ENCODE results near the gene GRM4.

The GRM4 gene

DNA sequence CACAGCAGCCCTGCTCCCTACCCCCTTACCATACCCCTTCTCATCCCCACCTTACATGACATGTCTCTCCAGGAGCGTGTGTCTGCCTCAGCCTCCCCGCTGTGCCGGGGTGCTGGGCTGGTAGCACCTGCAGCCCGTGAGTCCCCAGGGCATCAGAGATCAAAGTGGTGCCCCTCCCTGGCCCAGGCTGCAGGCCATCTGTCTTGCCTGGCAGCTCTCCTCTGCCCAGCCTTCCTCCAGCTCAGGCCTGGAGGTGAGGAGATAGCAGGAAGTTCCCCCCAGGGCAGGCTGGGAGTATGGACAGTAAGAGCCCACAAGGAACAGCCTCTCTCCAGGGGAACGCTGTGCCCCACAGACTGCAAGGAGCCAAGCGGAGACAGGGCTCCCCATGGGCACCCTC lies 35.3 kb downstream of the GRM4 start:
- Histone ChIP-seq H3K4me3 (ENCODE audit: low read depth in 1 of 5, low read length in 5 of 5) (no peak overlapping the region), H3K27ac (ENCODE audit: low read depth, low read length) (no peak overlapping the region), H3K9ac (ENCODE audit: low read length in 5 of 5) (no peak overlapping the region), H3K9me3 (ENCODE audit: control insufficient read depth in 5 of 5, low read length in 5 of 5) (no peaks in the 10 kb centered on the region), H3K27me3 (ENCODE audit: control insufficient read depth in 5 of 5, insufficient read depth in 4 of 5, low read length in 5 of 5) (peaks cover 7 to 61% (median 30%) of the 10 kb centered on the region in 5 donors), H3K4me1 (ENCODE audit: control insufficient read depth in 5 of 5, insufficient read depth in 5 of 5, low read length in 5 of 5) (no peaks in the 10 kb centered on the region), H3K36me3 (ENCODE audit: control insufficient read depth in 5 of 5, insufficient read depth in 5 of 5, low read length in 5 of 5) (no peaks in the 10 kb centered on the region)

DNA sequence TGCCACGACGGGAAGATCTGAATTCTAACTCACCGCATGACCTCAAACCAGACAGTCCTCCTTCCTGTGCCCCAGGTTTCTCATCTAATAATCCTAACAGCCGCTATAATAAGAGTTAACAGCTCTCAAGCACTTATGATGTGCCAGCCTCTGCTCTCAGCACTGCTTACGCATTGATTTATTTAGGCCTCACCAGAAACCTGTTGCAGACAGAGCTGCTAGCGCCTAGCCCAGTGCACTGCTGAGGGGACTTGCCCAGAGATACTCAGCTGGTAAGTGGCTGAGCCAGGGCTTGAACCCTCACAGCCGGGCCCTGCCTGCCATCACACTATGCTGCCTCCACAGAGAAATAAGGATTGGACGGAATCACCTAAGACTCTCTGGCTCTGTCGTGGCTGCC lies 37.7 kb downstream of the GRM4 start:
- H3K9ac ChIP-seq (ENCODE audit: low read length in 5 of 5): no peak overlapping the region
- peaks cover 4 to 54% (median 31%) of the 10 kb centered on the region in 5 donors for H3K27me3 ChIP-seq (ENCODE audit: control insufficient read depth in 5 of 5, insufficient read depth in 4 of 5, low read length in 5 of 5)
- no peak overlapping the region for H3K4me3 ChIP-seq (ENCODE audit: low read depth in 1 of 5, low read length in 5 of 5)
- no peaks in the 10 kb centered on the region for H3K4me1 ChIP-seq (ENCODE audit: control insufficient read depth in 5 of 5, insufficient read depth in 5 of 5, low read length in 5 of 5)
- no peaks in the 10 kb centered on the region for H3K9me3 ChIP-seq (ENCODE audit: control insufficient read depth in 5 of 5, low read length in 5 of 5)
- no peaks in the 10 kb centered on the region for H3K36me3 ChIP-seq (ENCODE audit: control insufficient read depth in 5 of 5, insufficient read depth in 5 of 5, low read length in 5 of 5)
- no peak overlapping the region for H3K27ac ChIP-seq (ENCODE audit: low read depth, low read length)

DNA sequence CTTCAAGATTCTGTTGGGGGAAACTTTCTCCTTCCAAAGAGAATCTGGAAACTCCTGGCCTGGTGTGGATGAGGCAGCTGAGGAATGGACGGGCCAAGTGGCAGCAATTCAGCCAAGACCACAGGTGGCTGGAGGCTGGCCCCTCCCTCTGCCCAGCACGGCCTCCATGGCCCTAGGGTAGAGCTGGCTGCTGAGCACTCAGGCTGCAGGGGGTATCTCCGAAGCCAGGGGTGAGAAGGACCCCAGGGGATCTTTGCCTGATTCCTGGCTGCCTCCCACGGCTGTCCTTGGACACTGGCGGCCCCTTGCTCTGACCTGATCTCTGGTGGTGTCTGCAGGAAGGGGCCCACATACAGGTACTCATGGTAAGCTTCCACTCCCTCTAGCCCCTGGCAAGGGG lies 39.0 kb downstream of the GRM4 start:
- H3K4me3 ChIP-seq (ENCODE audit: low read depth in 1 of 5, low read length in 5 of 5): no peak overlapping the region
- H3K27ac ChIP-seq (ENCODE audit: low read depth, low read length): no peak overlapping the region
- H3K9ac ChIP-seq (ENCODE audit: low read length in 5 of 5): no peak overlapping the region
- H3K27me3 ChIP-seq (ENCODE audit: control insufficient read depth in 5 of 5, insufficient read depth in 4 of 5, low read length in 5 of 5): peaks cover 4 to 48% (median 30%) of the 10 kb centered on the region in 5 donors
- no peaks in the 10 kb centered on the region for H3K36me3 ChIP-seq (ENCODE audit: control insufficient read depth in 5 of 5, insufficient read depth in 5 of 5, low read length in 5 of 5)
- H3K4me1 ChIP-seq (ENCODE audit: control insufficient read depth in 5 of 5, insufficient read depth in 5 of 5, low read length in 5 of 5): no peaks in the 10 kb centered on the region
- no peaks in the 10 kb centered on the region for H3K9me3 ChIP-seq (ENCODE audit: control insufficient read depth in 5 of 5, low read length in 5 of 5)

DNA sequence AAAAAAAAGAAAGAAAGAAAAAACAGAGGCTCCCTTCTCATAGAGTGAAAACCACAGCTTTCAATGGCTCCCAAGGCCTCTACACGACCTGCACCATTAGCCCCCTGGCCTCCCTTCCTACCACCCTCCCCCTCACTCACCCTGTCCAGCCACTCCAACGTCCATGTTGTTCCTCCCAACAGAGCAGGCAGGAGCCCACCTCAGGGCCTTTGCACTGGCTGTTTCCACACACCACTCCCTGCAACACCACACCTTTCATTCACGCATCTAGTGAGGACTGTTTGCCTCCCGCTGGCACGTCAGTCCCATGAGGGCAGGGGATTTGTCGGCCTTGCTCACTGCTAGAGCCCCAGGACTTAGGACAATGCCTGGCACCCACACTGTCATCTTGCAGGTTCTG lies 39.5 kb downstream of the GRM4 start:
- Histone ChIP-seq H3K9me3 (ENCODE audit: control insufficient read depth in 5 of 5, low read length in 5 of 5) (no peaks in the 10 kb centered on the region), H3K4me3 (ENCODE audit: low read depth in 1 of 5, low read length in 5 of 5) (no peak overlapping the region), H3K27ac (ENCODE audit: low read depth, low read length) (no peak overlapping the region), H3K36me3 (ENCODE audit: control insufficient read depth in 5 of 5, insufficient read depth in 5 of 5, low read length in 5 of 5) (no peaks in the 10 kb centered on the region), H3K27me3 (ENCODE audit: control insufficient read depth in 5 of 5, insufficient read depth in 4 of 5, low read length in 5 of 5) (peaks cover 4 to 44% (median 27%) of the 10 kb centered on the region in 5 donors), H3K9ac (ENCODE audit: low read length in 5 of 5) (no peak overlapping the region), H3K4me1 (ENCODE audit: control insufficient read depth in 5 of 5, insufficient read depth in 5 of 5, low read length in 5 of 5) (no peaks in the 10 kb centered on the region)

DNA sequence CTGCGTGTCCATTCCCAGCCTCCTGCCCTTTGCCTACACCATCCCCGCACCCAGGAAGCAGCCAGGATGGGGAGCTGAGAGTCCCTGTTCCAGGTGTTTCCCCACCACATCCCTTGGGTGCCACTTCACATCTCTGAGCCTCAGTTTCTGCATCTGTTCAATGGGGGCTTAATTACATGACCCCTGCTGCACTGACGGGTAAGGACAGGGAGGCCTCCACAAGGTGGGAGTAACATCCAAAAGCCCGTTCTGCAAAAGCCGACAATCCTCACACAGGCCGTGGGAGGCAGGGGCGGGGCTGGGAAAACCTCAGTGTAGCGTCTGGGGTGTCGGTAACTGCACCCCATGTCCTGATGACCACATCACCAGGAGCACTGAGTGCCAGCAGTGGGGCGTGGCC lies 41.3 kb downstream of the GRM4 start:
- Histone ChIP-seq H3K27me3 (ENCODE audit: control insufficient read depth in 5 of 5, insufficient read depth in 4 of 5, low read length in 5 of 5) (peaks cover 4 to 39% (median 23%) of the 10 kb centered on the region in 5 donors), H3K4me3 (ENCODE audit: low read depth in 1 of 5, low read length in 5 of 5) (no peak overlapping the region), H3K9ac (ENCODE audit: low read length in 5 of 5) (no peak overlapping the region), H3K27ac (ENCODE audit: low read depth, low read length) (no peak overlapping the region), H3K9me3 (ENCODE audit: control insufficient read depth in 5 of 5, low read length in 5 of 5) (no peaks in the 10 kb centered on the region), H3K36me3 (ENCODE audit: control insufficient read depth in 5 of 5, insufficient read depth in 5 of 5, low read length in 5 of 5) (no peaks in the 10 kb centered on the region), H3K4me1 (ENCODE audit: control insufficient read depth in 5 of 5, insufficient read depth in 5 of 5, low read length in 5 of 5) (no peaks in the 10 kb centered on the region)

DNA sequence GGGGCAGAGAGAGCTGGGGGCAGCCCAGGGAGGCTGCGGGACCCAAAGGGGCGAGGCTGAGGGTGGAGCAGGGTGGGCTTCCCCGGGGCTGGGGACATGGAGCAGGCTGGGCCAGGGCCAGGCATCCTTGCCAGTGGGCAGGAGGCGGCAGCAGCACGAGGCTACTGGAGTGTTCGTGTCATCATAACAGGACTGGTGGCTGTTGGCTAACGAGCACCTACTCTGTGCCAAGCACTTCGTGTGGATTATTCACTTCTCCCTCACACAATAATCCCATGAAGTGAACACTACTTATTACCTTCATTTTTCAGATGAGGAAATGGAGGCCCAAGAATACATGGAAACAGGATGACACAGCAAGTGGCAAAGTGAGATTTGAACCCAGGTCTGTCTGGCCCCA lies 41.7 kb downstream of the GRM4 start:
- H3K27ac ChIP-seq (ENCODE audit: low read depth, low read length): no peak overlapping the region
- peaks cover 4 to 35% (median 26%) of the 10 kb centered on the region in 5 donors for H3K27me3 ChIP-seq (ENCODE audit: control insufficient read depth in 5 of 5, insufficient read depth in 4 of 5, low read length in 5 of 5)
- no peak overlapping the region for H3K9ac ChIP-seq (ENCODE audit: low read length in 5 of 5)
- H3K9me3 ChIP-seq (ENCODE audit: control insufficient read depth in 5 of 5, low read length in 5 of 5): no peaks in the 10 kb centered on the region
- H3K4me3 ChIP-seq (ENCODE audit: low read depth in 1 of 5, low read length in 5 of 5): no peak overlapping the region
- H3K36me3 ChIP-seq (ENCODE audit: control insufficient read depth in 5 of 5, insufficient read depth in 5 of 5, low read length in 5 of 5): no peaks in the 10 kb centered on the region
- H3K4me1 ChIP-seq (ENCODE audit: control insufficient read depth in 5 of 5, insufficient read depth in 5 of 5, low read length in 5 of 5): no peaks in the 10 kb centered on the region

DNA sequence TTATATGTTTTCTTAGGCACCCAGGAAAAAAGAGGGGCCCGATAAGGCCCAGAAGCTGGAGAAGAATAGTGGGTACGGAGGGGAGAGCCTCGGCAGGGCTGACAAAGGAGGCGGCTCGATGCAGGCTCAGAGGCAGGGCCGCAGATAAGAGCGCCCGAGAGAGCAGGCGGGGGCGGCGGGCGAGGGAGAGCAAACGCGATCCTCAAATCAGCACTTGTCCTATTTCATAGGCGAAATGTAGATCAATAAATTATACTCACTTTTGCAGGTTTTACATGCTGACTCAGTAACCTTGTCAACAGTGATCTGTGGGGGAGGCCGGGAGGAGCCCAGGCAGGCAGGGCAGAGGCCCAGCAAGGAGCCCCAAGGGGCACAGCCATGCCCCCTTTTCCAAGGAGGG lies 42.6 kb downstream of the GRM4 start:
- Histone ChIP-seq H3K4me1 (ENCODE audit: control insufficient read depth in 5 of 5, insufficient read depth in 5 of 5, low read length in 5 of 5) (no peaks in the 10 kb centered on the region), H3K27me3 (ENCODE audit: control insufficient read depth in 5 of 5, insufficient read depth in 4 of 5, low read length in 5 of 5) (peaks cover 4 to 30% (median 25%) of the 10 kb centered on the region in 5 donors), H3K4me3 (ENCODE audit: low read depth in 1 of 5, low read length in 5 of 5) (no peak overlapping the region), H3K9ac (ENCODE audit: low read length in 5 of 5) (no peak overlapping the region), H3K9me3 (ENCODE audit: control insufficient read depth in 5 of 5, low read length in 5 of 5) (no peaks in the 10 kb centered on the region), H3K27ac (ENCODE audit: low read depth, low read length) (no peak overlapping the region), H3K36me3 (ENCODE audit: control insufficient read depth in 5 of 5, insufficient read depth in 5 of 5, low read length in 5 of 5) (no peaks in the 10 kb centered on the region)

DNA sequence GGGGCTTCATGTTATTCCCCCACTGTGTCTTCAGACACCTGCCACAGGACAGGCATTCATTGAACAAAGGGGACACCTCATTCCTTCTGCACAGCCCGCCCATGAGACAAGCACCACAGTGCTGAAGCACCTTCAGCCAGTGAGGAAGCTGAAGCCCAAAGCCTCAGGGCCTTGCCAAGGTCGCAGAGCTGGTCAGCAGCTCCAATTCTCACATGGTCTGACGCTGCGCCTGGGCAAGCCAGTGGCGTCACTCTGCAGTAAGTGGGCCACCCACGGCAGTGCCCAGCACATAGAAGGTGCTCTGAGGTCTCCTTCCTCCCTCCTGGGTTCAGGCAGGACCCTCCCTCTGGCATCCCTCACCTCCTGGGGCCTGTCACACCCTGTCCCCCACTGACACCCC lies 43.2 kb downstream of the GRM4 start:
- H3K27ac ChIP-seq (ENCODE audit: low read depth, low read length): no peak overlapping the region
- H3K9ac ChIP-seq (ENCODE audit: low read length in 5 of 5): no peak overlapping the region
- H3K36me3 ChIP-seq (ENCODE audit: control insufficient read depth in 5 of 5, insufficient read depth in 5 of 5, low read length in 5 of 5): no peaks in the 10 kb centered on the region
- H3K27me3 ChIP-seq (ENCODE audit: control insufficient read depth in 5 of 5, insufficient read depth in 4 of 5, low read length in 5 of 5): peaks cover 4 to 31% (median 25%) of the 10 kb centered on the region in 5 donors
- H3K4me1 ChIP-seq (ENCODE audit: control insufficient read depth in 5 of 5, insufficient read depth in 5 of 5, low read length in 5 of 5): no peaks in the 10 kb centered on the region
- no peak overlapping the region for H3K4me3 ChIP-seq (ENCODE audit: low read depth in 1 of 5, low read length in 5 of 5)
- H3K9me3 ChIP-seq (ENCODE audit: control insufficient read depth in 5 of 5, low read length in 5 of 5): no peaks in the 10 kb centered on the region

DNA sequence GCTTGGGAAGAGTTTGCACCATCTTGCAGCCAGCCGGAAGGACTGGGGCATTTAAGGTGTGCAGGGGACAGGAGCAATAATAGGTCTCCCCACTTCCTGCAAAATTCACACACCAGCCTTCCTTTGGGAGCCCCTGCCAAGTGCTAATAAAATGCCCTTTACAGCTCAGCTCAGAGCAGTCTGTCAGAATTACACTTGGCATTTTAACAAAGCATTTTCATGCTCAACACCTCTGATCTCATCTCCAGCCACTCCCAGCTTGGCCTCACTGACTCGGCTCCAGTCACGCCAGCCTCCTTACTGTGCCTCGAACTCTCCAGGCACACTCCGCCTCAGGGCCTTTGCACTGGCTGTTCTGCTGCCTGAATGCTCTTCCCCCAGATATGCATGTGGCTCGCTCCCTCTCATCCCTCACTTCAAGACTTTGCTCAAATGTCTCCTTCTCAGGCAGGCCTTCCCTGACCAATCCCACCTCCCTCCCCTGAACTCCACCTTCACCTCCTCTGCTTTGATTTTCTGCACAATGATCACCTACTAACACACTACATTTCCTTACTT lies 43.7 kb downstream of the GRM4 start:
- H3K36me3 ChIP-seq (ENCODE audit: control insufficient read depth in 5 of 5, insufficient read depth in 5 of 5, low read length in 5 of 5): no peaks in the 10 kb centered on the region
- no peaks in the 10 kb centered on the region for H3K4me1 ChIP-seq (ENCODE audit: control insufficient read depth in 5 of 5, insufficient read depth in 5 of 5, low read length in 5 of 5)
- H3K9ac ChIP-seq (ENCODE audit: low read length in 5 of 5): no peak overlapping the region
- H3K9me3 ChIP-seq (ENCODE audit: control insufficient read depth in 5 of 5, low read length in 5 of 5): no peaks in the 10 kb centered on the region
- no peak overlapping the region for H3K27ac ChIP-seq (ENCODE audit: low read depth, low read length)
- H3K27me3 ChIP-seq (ENCODE audit: control insufficient read depth in 5 of 5, insufficient read depth in 4 of 5, low read length in 5 of 5): peaks cover 4 to 28% (median 24%) of the 10 kb centered on the region in 5 donors
- no peak overlapping the region for H3K4me3 ChIP-seq (ENCODE audit: low read depth in 1 of 5, low read length in 5 of 5)

DNA sequence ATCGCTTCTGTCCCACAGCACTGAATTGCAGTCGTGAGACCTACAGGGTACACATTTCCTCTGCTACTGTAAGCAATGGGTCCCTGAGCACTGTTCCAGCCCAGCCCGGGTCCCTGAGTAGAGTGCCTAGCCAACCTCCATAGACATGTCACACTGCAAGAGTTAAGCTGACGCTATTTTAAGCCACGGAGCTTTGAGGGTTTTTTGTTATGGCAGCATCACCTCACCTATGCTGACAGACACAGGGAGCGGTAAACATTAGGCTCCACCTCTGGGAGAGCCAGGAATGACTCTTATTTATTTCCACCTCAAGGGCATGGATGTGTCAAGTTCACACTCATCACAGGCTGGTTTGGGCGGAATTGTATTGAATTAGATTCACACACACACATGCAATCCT lies 45.1 kb downstream of the GRM4 start:
- H3K36me3 ChIP-seq (ENCODE audit: control insufficient read depth in 5 of 5, insufficient read depth in 5 of 5, low read length in 5 of 5): no peaks in the 10 kb centered on the region
- H3K9ac ChIP-seq (ENCODE audit: low read length in 5 of 5): no peak overlapping the region
- no peaks in the 10 kb centered on the region for H3K4me1 ChIP-seq (ENCODE audit: control insufficient read depth in 5 of 5, insufficient read depth in 5 of 5, low read length in 5 of 5)
- H3K9me3 ChIP-seq (ENCODE audit: control insufficient read depth in 5 of 5, low read length in 5 of 5): no peaks in the 10 kb centered on the region
- no peak overlapping the region for H3K27ac ChIP-seq (ENCODE audit: low read depth, low read length)
- no peak overlapping the region for H3K4me3 ChIP-seq (ENCODE audit: low read depth in 1 of 5, low read length in 5 of 5)
- peaks cover 4 to 39% (median 28%) of the 10 kb centered on the region in 5 donors for H3K27me3 ChIP-seq (ENCODE audit: control insufficient read depth in 5 of 5, insufficient read depth in 4 of 5, low read length in 5 of 5)

DNA sequence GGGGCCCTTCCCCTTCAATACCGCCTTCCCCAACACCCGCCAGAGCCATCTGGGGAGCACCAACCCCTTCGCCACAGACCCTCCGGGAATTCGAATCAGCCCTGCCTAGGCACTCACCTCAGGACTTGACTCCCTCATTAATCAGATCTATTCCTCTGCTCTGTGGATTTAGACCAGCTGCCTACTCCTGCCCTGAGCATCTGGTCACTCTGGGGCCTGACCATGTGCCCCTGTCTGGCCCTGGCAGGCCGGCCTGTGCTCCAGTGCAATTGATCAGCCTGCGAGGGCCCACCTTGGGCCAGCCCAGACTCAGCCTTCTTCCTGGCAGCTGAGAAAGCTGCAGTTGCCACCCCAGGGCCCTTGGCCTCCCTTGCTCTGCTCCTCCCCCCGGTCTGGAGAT lies 46.0 kb downstream of the GRM4 start:
- H3K36me3 ChIP-seq (ENCODE audit: control insufficient read depth in 5 of 5, insufficient read depth in 5 of 5, low read length in 5 of 5): no peaks in the 10 kb centered on the region
- H3K9ac ChIP-seq (ENCODE audit: low read length in 5 of 5): no peak overlapping the region
- H3K27ac ChIP-seq (ENCODE audit: low read depth, low read length): no peak overlapping the region
- no peaks in the 10 kb centered on the region for H3K9me3 ChIP-seq (ENCODE audit: control insufficient read depth in 5 of 5, low read length in 5 of 5)
- no peaks in the 10 kb centered on the region for H3K4me1 ChIP-seq (ENCODE audit: control insufficient read depth in 5 of 5, insufficient read depth in 5 of 5, low read length in 5 of 5)
- no peak overlapping the region for H3K4me3 ChIP-seq (ENCODE audit: low read depth in 1 of 5, low read length in 5 of 5)
- H3K27me3 ChIP-seq (ENCODE audit: control insufficient read depth in 5 of 5, insufficient read depth in 4 of 5, low read length in 5 of 5): peaks cover 13 to 42% (median 28%) of the 10 kb centered on the region in 5 donors
